NCI-H146 (cell line): ENCODE data around the gene GNAT2.

Source experiments
- DNase-seq: peaks from one replicate; lab custom pipeline; 2025; lab: John Stamatoyannopoulos, UW

GNAT2 gene

DNA sequence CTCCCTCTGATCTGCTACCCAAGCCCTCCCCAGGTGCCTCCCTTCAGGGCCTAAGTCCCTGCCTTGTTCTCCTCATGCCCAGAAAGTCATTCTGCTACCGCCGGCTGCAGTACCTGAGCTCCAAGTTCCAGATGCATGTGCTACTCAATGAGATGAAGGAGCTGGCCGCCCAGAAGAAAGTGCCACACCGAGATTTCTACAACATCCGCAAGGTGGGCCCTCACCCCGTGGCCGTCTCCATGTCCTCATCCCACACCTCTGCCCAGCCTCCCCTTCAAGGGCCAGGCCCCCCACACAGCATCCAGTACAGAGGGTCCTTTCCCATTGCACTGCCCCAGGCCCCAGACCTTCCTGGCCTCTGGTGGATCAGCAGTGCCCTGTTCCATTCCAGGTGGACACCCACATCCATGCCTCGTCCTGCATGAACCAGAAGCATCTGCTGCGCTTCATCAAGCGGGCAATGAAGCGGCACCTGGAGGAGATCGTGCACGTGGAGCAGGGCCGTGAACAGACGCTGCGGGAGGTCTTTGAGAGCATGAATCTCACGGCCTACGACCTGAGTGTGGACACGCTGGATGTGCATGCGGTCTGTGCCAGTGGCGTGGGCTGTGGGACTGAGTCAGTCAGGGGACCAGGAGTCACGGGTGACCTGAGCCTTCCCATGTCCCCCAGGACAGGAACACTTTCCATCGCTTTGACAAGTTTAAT is 8.4 kb upstream of the GNAT2 start:
- DNase-seq, result no peak

DNA sequence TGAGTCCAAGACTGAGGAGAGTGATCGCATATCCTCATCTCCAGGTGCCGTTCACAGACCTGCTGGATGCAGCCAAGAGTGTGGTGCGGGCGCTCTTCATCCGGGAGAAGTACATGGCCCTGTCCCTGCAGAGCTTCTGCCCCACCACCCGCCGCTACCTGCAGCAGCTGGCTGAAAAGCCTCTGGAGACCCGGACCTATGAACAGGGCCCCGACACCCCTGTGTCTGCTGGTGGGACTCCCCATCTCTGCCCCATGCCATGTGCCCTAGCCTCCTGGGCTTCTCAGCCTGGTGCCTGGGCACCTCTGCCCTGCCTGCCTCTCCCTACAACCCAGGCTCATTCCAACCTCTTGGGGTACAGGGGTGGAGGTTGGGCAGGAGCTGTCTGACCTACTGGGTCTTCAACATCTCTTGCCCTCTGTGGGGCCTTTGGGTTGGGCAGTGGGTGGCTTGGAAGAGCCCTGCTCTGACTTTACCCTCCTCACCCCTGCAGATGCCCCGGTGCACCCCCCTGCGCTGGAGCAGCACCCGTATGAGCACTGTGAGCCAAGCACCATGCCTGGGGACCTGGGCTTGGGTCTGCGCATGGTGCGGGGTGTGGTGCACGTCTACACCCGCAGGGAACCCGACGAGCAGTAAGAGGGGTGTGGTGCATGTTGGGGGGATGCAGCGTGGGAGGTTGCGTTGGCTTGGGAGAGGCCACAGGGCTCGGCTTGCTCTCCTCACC is 7.4 kb upstream of the GNAT2 start:
- no peak for DNase-seq

DNA sequence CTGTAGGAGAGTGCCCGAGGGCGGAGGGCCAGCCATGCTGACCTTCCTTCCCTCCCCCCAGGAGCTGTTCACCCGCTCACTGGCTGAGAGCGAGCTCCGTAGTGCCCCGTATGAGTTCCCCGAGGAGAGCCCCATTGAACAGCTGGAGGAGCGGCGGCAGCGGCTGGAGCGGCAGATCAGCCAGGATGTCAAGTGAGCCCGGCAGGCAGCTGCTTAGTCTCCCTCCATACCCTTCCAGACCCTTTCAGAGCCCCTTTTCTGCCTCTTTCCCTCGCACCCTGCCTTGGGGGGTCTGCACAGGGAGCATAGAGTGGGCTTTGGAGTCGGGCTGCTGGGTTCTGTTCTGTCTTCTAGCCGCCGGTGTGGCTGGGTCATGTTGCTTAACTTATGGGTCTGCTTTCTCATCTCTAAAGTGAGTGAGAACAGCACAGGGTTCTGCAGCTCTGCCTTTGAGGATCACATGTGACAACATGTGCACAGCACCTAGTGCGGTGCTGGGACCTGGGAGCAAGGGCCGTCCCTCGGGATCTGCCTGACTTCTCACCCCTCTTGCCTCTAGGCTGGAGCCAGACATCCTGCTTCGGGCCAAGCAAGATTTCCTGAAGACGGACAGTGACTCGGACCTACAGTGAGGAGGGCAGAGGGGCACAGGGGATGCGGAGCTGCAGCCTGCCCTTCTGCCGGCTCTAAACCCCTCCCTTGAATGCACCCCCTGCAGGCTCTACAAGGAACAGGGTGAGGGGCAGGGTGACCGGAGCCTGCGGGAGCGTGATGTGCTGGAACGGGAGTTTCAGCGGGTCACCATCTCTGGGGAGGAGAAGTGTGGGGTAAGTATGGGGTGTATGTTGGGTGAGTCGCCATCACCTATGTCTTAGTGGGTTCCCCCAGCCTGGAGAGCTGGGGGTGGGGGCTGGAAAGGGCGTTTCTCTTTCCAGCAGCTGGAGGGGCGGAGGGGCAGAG is 6.5 kb upstream of the GNAT2 start:
- no peak for DNase-seq

DNA sequence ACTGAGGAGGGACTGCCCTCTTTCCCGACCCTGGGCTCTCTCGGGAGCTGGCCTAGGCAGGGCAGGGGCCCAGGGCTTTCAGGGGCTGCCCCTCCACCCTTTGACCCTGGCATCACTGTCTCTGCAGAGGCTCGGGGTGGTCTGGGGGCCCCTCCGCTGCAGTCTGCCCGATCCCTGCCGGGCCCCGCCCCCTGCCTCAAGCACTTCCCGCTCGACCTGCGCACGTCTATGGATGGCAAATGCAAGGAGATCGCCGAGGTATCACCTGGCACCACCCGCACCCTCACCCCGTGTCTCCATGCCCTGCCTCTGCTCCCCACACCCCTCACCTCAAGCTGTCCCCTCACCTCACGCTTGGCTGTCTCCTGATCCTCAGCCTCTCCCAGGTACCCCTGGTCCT is 5.8 kb upstream of the GNAT2 start:
- no peak for DNase-seq

DNA sequence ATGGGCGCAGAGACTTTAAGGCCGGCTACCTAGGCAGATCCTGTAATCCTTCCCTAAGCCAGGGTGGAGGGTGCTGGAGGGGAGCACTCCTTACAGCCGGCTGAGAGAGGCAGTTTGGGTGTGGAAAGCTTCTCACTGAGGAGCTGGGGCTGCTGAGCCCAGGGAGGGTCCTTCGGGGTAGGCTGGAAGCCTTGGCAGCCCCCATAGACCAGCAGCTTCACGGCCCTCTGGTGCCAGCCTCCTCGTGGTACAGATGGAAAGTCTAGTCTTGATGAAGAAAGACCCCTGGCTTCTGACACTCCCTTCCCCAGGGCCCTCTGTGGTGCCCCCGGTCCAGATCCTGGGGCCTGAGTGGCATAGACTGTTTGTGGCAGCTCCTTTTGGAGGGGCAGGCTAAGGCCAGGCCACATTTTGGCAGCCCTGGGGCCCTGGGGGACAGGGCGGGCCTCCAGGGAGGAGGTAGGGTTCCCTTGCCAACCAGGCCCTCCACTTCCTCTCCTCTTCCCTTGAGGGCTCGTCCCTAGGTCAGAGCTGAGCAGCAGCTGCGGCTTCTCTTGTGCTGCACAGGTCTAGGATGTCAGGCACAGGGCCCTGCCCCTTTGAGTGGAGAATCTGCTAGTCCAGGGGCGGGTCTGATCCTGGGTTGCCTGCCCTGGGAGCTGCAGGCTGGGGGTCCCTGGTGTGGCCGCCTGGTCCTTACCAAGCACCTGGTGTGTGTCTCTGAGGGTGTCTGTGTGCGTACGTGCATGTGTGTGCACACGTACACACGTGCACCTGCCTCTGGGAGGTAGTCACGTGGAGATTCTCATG is 5.0 kb upstream of the GNAT2 start:
- no peak for DNase-seq

DNA sequence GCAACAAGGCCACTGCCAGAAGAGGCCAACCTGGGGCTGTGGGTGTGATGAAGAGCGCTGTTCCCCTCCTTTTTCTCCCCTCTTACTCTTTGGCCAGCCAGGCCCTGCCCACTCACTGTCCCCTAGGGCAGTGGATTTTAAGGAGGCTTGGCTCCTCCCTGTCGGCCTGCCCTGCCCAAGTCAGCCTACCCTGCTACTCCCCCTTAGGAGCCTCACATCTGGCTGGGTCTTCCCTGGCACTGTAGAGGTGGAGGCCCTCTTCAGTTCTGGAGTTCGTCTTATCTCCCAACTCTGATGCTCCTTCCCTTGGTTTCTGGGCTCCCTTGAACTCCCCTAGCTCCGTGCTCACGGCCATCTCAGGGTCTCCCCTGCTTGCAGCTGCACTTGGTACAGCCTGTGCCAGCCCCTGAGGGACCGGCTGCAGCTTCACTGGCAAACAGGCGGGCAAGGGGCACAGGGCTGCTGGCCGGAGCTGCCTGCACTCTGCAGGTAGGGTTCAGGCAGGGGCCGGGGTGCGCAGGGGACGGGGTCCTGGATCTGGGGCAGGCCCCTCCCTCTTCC is 4.3 kb upstream of the GNAT2 start:
- no peak for DNase-seq

DNA sequence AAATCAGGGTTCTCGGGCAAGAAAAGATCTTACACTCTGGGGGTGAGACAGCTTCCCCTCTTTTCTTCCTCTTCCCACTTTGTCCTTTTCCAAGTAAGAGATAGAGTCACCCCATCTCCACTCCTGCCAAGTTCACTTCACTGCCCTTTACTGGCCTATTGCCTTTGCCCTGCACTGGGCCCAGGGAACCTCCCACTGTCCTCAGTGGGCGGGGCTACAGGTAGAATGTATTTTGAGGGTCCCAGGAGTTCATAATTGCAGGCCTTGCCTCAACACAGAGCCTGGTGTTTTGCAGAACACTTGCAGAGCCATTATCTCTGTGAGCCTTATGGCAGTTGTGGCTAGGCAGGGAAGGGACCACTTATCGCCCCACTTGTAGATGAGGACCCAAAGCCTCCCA is 3.5 kb upstream of the GNAT2 start:
- no peak for DNase-seq

DNA sequence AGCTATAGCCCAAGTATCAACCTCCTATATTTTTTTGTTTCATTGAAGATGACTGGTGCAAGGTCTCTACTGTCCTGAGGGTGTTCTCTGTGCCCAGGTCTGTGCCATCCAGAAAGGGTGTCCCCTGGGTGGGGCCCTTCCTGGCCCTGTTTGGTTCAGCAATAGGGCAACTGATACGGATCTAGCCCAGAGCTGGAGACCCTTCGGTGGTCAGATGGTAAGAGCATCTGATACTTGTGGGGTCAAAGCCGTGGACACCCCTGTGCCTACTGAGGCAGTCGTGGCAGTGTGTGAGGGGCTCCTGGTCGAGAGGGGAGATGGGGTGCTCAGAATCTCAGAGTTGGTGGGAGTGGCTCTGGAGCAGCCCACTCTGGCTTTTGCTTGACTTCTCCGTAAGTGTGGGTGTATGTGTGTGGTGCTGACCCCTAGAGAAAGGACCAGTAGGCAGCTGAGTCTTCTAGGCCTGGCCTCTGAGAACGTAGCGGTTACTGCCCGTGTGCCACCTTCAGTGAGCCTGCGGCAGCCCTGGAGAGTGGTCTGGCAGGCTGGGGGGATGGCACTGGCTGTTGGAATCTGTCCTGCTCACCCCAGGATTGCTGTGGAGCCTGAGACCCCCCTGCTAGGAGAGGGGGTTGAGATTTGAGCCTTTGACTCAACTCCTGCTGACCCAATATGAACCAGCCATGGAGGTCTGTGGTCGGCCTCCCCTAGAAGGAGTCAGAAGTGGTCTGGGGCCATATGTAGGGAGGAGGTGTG is 2.9 kb upstream of the GNAT2 start:
- DNase-seq, result no peak

DNA sequence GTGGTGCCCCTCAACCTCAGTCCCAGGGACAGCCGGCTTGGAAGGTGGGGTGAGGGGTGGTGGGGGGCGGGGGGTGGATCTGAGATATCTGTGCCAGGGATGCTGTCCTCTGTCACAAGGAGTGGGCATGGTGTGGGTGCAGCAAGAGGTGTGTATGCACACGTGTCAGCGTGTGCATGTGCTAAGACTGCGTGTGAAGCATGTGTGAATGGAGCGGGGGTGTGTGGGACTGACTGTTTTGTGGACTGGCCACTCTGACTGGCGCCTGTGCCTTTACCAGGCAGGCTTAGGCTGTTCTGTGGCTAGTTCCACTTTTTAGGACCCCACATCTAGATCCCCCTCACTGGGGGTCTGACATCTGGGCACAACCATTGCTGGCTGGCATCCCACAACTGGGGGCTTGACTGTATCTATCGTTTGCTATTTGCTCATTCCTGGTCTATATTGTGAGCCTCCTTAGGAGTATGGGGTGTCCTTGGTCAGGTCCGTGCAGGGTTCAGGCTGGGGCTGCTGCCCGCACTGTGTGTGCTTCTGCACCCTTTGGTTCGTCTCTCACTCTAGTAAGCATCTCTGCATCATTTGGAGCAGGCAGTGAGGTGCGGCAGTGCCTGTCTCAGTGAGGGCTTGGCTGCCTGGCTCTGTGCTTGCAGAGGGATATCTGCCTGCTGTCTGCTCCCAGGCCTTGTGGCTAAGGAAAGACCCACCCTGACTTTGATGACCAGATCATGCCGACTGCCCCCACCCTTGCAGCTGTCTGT is 2.1 kb upstream of the GNAT2 start:
- DNase-seq, result no peak

DNA sequence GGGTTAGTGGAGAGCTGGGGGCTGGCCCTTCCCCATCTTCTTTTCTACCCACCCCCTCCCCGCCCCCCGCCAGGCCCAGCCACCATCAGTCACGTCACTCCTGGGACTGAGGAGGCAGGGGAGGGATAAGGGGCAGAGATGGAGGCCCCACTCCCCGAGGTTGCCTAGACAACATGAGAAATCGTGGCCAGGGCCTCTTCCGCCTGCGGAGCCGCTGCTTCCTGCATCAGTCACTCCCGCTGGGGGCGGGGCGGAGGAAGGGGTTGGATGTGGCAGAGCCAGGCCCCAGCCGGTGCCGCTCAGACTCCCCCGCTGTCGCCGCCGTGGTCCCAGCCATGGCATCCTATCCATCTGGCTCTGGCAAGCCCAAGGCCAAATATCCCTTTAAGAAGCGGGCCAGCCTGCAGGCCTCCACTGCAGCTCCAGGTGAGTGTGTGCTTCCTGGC is 1.4 kb upstream of the GNAT2 start:
- DNase-seq, result peak; percentile 93

DNA sequence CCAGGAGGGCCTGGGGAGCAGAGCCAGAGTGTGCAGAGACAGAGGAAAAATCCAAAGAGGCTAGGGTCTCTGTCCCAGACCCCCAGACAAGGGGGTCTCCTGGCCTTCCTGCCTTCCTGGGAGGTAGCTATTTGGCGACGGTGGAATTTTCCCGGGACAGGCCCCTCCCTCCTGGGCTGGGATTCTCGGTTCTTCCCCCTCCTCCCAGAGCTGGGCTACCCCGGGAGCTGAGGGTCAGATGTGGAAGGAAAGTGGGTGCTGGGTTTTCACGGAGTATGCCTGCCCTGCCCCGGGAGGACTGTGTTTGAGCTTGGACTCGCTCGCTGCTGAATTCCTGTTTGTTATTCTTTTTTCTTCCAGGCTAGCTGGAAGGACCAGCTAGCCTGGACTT is 980 bp upstream of the GNAT2 start:
- DNase-seq, result peak; percentile 41

DNA sequence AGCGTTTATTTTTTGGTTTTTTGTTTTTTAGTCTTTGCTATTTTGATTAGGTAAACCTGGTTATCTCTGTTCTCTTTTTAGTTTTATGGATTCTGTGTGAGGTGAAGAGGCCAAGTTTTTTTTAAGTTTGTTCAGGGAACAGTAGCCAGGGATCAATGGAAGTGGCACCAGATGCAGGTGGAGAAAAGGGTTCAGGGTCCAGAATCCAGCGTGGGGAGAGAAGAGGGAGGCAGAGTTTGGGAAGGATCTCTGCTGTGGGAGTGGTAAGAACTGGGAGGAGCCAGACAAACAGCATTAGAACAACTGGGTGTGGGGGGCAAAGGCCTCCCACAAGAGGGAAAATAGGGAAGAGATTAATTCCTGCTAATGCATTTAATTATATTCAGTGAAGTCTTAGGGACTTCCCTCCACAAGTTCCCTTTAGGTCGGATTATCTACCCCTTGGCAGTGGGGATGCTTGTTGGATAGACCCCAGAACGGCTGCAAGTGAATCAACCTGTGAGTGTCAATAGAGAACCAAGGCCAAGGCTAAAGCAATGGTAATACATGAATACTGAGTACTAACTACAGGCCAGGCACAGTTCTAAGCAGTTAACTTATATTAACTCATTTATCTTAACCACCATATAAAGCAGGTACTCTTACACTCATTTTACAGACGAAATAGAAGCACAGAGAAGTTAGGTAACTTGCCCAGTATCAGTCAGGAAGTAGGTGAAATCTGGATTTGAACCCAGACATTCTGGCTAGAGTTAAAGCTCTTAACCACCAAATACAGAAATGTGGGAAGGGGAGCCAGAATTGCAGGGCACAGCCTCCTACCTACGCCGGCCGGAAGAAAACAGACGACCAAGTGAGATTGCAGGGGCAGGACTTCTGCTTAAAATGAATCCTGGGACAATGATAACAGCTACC is 498 bp downstream of the GNAT2 start:
- no peak for DNase-seq

DNA sequence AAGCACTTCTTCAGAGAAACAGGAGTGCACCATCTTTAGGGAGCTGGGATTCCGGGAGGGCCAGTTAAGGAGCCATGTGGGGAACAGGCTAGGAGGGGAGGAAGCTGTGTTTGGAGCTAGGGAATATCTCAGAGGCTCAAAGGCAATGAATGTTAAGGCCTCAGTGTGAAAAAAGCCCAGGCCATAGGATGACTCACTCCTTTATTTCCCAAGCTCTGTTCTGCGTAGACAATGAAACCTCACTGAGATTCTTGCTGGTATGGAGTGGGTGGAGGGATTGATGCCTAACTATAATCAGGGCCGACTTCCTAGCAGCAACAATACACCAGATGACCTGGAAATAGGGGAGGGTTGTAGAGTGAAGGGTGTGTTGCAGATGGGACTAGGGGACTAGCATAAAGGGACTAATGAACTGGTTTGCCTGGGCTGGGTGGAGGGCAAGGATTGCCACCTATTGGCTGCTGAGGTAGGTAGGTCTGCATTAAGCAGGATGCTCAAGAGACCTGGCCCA is 2.1 kb downstream of the GNAT2 start:
- DNase-seq, result no peak

DNA sequence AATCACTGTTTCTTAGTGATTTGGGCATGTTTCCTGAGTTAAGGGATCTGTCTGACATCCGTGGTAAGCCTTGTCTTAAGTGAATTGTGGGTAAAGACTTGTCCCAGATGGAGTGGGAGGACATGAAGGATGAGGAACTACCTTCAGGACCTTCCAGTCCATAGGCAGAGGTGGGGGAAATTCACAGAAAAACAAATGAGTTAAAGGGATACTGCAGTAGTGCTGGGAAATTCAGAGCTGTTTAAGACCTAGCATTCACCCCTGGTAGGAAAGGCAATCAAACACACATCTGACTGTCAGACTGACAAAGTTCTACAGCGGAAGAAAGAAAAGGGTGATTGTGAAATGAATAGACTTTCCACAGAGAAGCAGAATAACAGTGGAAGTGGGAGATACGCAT is 3.0 kb downstream of the GNAT2 start:
- DNase-seq, result no peak

DNA sequence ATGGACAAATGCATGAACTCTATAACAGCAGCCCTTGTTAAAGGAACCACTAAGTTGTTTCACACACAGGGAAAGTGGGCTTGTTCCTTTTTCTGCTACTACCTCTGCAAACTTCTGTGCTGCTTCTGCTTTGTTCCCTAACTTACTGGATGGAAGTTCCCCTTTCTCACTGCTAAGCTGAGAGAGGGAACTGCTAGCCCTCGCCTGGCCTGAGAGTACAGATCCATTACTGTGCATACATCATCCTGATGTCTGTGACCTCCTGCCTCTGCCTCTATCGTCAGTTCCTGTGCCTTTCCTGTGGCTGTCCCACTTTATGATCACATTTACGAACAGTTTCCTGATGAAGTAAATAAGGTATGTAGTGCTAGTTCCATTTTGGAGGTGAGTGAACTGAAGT is 3.5 kb downstream of the GNAT2 start:
- DNase-seq, result no peak

DNA sequence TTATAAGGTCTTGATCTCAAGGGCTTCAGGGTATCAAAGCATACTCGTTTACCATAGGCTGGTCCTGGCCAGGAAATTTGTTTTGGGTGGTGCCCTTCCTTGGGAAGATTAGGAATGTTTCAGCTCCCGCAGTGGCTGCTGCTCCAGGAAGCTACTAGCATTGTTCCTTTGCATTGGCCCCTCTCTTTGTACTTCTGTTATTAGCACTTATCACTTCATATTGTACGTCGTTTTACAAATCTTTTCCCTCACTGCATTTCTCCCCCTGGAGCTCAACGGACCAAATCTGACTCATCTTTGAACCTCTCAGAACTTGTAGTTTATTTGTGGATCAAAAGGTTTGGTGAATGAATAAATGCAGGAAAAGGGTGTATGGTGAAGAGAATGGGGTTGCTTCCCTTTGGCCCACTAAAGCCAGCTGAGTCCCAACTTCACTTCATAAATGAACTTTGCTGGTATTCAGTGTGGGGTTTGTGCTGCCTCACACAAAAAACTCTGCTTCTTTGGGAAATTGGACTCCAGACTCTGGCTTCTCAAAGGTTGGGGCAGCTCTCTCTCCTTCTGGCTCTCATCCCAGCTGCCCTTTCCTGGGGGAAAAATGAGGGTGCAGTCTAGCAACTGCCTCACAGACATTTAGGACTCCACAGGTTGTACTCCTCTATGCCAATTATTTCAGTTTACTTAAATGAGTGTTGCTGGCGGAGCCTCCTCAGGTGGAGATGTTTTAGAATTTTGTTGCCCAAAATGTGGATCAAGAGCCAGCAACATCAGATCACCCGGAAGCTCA is 5.9 kb downstream of the GNAT2 start:
- no peak for DNase-seq

DNA sequence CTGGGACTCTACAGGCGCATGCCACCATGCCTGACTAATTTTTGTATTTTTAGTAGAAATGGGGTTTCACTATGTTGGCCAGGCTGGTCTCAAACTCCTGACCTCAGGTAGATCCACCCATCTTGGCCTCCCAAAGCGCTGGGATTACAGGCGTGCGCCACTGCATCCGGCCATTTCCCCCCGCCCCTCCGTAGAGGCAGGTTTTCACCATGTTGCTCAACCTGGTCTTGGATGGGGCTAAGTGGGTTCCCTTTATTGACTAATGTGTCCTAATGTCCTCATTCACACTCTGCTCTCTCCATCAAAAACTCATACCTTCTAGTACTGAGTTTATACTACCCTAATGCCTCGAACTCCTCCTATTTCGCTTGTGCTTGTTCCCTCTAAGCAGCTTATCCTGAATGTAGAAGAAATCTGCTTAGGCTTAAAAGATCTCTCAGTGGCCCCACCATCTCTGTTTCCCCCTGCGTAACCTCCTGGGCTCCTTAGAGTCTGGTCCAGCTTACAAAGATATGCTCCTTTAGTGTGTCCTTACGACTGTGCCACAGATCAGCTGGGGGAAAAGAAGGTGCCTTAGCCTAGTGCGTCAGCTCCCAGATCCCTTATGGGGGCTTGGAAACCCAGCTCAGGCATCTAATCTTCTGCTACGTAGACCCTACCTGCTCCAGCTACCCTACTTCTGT is 8.0 kb downstream of the GNAT2 start:
- DNase-seq, result no peak
